GOT3 (cell line): ENCODE measurements around the gene RPL29.

ENCODE experiments used
- DNase-seq: peaks from one replicate; lab custom pipeline; 2025; ENCODE audit warnings: mixed read lengths; lab: John Stamatoyannopoulos, UW

The RPL29 gene

DNA sequence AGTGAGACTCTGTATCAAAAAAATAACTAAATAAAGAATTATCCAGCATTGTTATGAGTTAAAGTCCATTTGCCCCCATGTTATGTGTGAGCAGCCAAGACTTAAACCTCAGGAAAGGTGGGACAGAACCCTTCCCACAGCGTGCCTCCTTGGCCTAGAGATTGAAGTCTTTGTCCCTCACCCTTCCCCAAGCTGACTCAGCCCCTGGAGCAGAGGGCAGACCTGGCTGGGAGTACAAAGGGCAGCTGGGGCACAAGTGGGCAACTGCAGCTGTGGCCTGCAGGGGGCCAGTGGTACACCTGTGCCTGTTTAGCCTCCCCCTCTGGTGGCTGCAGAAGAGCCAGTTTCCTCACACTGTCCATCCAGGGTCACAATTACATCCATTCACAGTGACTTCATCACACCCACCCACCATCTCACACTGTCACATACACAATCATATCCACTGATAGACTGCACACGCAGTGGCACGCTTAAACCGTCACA is 13.3 kb downstream of the RPL29 start:
- no peak for DNase-seq

DNA sequence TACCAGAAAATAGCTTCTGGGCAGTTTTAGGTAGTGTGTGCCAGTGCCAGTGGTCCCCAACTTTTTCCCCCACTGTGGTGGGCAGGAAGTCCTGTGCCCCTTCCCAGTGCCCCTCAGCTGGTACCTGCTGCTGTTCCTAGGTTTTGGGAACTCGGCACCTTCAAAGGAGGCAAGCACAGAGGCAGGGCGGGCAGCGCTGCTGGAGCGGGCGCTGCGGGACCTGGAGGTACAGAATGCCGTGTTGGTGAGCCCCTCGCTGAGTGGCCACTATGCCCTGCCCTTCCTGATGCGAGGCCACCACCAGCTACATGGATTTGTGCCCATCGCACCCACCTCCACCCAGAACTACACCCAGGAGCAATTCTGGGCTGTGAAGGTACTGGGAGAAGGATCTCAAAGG is 15.4 kb downstream of the RPL29 start:
- no peak for DNase-seq

DNA sequence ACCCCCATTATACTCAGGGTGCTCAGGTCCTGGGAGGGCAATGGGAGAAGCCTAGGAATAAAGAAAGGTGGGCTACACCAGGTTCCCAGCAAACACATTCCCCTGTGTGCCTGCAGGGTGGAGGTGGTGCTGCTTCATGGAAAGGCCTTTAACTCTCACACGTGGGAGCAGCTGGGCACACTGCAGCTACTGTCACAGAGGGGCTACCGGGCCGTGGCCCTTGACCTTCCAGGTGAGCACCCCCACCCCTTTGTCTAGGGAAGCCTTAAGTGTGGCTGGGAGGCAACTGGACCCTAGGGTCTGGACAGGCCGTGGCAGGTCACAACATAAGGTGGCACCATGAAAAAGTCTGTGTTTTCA is 17.6 kb downstream of the RPL29 start:
- DNase-seq: no peak

DNA sequence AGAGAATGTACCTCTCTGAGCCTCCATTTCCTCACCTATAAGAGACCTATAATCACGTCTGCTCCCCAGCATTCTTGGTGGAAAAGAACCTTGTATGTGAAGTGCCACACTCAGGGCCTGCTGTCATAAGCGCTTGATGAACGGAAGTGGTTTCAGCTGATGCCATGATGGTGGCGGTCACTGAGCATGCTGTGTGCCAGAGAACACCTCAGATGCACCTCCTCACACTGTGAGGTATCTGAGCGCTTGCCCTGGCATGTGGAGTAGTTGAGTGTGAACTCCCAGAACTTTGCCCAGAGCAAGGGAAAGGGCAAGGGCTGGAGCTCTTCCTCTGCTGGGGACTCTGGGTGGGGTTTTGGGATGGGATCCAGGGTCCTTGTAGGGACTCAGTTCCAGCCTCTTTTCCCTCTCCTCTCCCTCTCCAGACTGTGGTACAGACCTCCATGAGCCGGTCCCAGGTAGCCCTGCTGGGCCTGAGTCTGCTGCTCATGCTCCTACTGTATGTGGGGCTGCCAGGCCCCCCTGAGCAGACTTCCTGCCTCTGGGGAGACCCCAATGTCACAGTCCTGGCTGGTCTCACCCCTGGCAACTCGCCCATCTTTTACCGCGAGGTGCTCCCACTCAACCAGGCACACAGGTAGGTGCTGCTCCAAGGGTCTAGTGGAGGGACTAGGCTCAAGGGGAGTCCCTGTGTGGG is 18.1 kb downstream of the RPL29 start:
- DNase-seq: no peak

DNA sequence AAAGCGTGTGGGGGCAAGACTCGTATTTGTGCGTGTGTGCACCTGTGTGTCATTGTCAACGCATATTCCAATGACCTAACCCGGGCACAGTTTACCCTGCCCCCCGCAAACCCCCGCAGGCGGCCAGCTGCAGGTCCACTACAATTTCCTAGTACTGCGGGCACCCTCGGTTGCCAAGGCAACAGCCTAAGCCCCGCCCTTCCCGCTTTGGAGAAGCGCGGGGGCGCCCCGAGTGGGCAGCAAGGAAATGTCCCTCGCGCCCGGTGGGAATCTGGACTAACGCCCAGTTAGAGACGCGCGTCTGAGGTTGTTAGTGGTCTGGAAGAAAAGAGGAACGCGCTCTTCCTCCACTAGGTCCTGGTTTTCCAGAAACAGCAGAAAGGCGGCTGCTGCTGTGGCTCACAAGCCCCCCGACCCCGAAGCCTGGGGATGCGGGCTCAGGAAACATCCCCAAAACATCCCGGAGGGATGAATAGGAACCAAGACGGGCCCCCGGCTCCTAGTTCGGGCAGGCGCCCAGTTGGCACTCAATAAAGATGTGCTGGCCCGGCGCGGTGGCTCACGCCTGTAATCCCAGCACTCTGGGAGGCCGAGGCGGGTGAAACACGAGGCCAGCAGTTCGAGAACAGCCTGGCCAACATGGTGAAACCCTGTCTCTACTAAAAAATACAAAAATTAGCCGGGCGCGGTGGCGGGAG is 19.7 kb downstream of the RPL29 start:
- no peak for DNase-seq

DNA sequence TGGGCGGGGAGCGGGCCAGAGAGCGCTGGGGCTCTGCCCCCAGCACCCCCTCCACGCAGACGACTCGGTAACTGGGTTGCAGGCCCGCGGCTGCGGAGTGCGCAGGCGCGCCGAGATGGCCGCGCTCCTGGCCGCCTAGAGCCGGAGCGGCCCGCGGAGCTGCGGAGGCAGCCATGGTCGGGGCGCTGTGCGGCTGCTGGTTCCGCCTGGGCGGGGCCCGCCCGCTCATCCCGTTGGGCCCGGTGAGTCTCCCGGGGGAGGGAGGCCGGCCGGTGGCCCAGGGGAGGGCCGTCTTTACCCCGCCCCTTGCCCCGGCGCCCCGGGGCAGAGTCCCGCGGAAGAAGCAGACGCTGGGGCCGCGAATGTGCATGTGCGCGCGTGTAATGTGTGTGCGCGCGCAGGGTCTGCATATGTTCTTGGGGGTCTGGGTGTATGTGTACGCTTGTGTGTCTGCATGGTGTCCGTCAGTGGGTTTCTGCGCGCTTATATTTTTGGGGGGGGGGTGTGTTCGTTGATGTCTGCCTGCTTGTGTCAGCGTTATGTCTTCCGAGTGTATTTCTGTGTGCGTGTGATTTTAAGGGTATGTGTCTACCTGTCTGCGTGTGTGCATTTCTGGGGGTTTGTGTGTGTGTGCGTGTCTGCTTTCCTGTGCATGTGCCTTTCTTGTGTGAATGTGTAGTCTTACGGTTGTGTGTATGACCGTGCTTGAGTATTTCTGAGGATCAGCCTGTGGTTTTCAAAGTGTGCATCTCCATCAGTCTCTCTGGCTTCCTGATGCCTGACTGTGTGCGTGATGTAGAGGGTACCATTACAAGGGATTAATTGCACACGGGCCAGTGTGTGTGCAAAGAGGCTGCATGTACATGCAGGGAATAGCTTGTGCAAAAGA is 20.5 kb downstream of the RPL29 start, which contains the start of gene ABHD14A:
ABHD14A (plus strand) TSS at position 102 of the 889 bp plus-strand sequence; CDS start at position 174, 72 bp downstream.
- DNase-seq: no peak

DNA sequence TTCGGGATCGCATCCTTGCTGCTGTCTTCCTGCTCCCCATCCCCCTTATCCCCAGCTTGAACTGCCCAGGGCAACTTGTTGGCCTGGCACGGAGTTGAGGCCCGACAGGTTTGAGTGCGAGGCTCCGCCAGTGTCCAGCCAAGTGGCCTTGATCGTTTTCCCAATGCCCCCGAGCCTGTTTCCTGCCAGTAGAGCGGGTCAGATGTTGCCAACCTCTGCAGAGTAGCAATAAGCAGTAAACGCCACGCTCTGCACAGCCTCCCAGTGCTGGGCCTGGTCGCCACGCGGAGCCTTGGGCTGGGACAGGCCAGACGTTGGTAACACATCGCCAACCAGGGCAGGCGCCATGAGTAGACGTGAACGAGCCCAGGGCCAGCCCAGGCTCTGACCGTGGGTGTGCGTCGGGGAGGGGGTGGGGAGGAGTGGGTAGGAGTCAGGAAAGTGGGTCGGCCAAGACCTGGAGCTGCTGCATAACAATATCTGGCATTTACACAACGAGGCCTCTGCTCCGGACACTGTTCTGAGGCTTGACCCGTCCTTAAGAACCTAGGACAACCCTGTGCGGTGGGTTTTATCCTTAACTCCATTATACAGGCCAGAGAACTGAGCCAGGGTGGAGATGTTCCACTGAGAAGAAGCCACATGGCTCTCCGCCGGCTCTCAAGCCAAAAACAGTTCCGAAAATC is 21.3 kb downstream of the RPL29 start:
- no peak for DNase-seq

DNA sequence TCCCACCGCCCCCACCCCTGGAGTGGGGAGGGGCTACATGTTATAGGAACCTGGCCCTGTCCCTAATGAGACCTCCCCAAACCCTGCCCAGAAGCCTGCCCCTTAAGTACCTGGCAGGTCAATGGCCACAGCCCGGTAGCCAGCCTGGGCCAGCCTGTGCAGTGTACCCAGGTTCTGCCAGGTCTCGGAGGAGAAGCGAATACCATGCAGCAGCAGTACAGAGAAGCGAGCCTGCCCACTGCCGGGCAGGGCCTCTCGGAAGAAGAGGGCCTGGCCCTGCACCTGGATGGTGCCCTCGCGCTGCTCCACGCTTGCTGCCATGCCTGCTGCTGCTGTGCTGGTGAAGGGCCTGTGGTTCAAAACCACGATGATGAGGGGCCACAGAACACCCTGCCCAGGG is 24.3 kb downstream of the RPL29 start:
- no peak for DNase-seq

DNA sequence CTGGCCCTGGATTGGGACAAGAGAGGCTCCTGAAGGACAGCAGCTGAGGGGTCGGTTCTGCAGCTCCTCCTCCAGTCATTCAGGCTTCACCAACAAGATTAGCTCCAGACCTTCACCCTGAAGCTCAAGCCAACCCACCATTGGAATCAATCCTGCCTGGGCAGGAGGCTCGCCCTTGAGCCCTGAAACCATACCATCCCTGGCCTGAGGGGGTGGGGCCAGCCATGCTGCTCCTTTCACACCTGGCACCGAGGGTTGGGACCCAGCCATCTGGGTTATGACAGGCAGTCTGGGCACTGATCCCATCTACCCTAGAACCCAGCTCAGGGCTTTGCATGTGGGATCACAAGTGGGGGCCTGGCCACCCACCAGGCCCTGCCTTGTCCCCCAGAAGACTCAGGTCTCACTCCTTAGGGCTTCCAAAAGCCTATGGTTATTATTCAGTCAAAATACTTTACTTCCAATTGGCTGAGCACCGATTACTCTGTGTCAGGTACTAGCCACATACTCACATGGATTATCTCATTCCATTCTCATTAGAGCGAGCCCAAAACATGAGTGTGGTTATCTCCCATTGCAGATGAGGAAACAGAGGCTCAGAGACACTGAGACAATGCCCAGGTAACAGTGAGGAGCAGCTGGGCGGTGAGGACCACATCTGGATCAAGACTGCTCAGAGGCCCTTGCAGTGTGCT is 24.9 kb downstream of the RPL29 start:
- no peak for DNase-seq

DNA sequence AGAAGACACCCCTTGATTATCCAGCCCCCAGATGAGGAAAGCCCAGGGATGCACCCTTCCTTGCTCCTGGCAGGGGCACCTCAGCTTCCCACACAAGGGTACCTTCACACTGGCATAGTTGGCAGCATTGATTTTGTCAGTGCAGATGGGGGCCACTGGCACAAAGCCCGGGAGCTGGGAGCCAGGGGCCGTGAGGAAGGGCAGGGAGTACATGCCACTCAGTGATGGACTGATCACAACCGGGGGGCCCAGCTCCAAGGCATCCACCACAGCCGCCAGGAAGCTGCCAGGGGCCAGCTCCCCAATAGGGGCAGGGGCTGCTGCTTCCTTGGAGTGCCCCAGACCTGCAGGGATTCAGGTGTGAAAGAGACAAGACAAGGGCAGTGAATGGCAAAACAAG is 25.9 kb downstream of the RPL29 start:
- DNase-seq: no peak

DNA sequence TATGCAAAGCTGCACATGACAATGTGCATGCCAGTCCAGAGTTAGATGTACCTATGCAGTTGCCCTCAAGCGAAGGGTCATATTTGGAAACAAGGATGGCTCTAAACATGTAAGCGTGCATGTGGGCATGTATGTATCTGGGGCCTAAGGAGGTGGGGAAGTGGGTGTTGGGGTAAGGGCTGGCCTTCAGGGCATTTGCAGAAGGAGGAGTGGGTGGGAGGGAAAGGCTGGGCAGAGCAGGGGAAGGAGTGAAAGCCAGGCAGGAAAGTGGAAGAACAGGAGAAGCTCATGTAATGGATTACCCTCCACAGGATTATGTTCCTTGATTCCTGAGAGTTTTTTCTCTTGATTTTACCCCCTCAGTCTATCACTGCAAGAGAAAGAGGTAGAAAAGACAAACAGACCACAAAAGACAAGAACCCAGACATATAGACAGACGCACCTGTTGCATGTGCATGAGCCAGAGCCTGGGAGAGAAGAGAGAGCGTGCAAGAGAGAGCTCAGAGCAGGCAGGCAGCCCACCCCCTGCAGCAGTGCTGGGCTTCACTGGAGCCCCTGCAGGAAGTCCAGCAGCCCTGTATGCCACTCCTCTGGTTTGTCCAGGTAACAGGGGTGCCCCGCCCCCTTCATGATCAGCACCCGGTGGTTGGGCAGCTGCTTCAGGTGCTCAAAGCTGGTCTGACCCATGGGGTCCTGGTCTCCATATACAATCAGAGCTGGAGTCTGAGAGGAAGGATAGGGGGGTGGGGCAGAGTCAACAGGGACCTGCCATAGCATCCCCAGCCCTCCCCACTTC is 26.6 kb downstream of the RPL29 start:
- DNase-seq: no peak

DNA sequence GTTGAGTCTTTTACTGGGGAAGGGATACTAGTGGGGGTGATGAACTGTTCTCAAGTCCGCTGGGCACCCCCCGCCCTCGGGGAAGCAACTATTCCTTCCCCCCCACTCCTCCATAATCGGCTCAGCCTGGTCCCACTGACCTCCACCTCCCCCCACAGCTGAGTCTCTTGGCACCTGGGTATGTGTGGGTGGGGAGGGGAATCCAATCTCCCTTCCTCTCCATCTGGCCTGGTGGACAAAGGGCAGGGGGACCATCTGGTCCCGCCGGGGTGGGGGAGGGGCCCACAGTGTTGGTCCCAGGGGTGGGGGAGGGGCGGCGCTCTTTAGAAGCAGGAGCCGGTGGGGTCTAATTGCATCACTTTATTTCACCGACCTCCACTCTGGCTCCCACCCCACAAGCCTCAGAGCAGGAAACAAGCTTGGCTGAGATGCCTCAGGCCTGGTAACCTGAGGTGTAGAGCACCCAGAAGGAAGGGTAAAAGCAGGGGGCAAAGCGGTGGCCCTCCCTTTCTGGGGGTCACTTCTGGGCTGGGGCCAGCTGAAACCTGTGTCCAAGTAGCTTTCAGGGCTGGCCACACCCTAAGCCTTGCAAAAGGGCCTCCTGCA is 27.4 kb downstream of the RPL29 start:
- no peak for DNase-seq

DNA sequence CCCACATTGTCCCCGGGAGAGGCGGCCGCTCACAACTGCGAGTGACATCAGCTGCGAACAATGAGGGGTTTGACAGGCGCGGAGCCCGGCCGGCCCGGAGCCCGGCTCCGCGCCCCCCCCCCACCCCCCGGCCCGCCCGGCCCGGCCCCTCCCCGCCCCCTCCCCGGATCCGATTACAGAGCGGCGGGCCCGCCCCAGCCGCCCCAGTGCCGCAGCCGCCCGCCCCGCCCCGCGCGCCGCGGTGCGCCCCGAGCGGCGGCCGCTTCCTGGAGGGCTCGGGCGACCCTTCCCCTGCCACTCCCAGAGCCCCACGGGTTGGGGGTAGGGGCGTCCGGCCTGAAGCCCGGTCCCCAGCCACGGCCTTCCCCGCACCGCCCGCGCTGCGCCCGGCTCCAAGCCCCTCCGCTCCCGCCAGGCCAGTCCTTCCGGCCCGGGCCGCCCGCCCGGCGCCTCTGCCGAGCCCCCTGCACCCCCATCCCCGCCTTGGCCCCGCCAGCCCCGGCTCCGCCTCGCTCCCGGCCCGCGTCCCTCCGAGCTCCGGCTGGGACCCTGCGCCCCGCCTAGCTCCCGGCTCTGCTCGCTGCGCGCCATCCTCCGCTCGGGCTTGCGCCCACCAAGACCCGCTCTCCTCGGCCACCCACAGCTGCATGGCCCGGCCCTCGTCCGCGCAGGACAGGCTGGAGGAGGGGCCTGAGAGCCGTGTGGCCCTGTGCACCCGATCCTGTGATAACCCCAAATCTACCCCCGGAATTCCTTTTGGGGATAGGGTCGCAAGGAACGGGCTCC is 28.1 kb downstream of the RPL29 start, which contains the start of gene PCBP4:
PCBP4 (minus strand) TSS at position 71 of the 786 bp plus-strand sequence. CDS start 6,214 bp downstream, outside the sequence.
- no peak for DNase-seq

DNA sequence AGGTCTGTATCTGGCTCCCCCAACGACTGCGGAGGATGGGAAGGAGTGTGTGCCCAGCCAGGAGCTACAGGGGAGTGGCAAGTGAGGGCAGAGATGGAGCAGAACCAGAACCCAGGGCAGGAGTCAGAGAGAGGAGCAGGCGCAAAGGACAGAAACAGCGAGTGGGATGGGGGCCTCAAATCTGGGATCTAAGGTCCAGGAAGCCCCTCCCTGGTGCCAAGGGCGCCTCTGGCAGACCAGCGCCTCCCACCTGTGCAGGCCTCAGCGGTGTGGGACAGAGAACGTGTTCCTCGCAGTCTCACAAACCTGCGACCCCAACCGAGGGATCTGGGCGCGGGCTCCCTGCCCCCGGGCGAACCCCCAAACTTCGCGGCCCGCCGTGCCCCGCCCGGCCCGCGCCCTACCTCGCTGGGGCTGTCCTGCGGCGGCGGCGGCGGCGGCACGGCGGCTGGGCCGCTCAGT is 28.7 kb downstream of the RPL29 start:
- DNase-seq: no peak

DNA sequence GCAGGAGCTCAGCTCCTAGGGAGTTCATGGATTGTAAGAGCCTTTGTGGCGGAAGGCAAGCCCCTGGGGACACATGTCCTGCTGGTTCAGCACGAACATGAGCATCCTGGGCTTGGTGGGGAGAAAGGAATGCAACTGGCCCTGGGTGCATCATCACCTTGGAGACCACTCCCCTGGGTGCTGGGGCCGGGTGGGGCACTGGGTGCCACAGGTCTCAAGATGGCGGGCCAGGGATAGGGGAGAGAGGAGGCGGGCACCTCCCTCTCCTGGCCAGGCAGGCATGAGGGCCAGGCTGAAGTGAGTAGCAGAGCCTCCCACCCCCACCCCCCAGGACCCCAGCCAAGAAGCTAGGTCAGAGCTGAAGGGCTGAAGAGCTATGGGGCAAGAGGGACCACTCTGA is 29.2 kb downstream of the RPL29 start:
- DNase-seq: no peak

DNA sequence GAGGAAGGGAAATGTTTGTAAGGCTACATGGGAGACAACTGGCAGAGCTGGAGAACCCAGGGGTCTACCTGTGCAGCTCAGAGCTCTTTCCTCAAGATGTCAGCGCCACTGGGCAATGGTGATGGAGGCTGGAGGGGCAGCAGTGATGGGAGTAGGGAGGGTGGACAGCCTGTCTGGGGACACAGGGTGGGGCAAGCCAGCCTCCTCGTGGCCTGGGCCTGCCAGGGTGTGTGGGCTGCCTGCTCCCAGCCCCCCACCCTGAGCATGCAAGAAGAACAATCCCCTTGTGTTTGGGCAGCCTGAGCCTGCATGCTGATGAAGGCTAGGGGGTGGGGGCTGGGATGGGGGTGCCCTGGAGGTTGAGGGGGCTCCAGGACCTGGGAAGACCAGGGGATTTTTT is 29.7 kb downstream of the RPL29 start:
- no peak for DNase-seq

DNA sequence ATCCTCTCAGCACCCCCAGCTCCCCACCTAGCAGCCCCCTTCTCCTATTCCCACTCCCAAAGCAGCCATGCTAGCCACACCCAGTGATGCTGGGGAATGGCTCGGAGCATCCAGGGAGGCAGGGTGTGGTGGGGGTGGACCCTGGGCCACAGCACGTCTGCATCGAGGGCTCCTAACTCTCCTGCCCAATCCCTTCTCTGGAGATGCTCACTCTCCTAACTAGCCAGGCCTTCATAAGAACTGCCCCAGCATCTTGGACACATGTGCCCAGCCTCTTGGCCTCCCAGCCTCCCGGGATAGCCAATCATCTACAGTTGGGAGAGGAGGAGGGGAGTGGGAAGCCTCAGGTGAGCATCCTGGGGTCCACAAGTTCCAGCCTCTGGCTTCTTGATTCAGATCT is 31.2 kb downstream of the RPL29 start:
- DNase-seq: no peak

DNA sequence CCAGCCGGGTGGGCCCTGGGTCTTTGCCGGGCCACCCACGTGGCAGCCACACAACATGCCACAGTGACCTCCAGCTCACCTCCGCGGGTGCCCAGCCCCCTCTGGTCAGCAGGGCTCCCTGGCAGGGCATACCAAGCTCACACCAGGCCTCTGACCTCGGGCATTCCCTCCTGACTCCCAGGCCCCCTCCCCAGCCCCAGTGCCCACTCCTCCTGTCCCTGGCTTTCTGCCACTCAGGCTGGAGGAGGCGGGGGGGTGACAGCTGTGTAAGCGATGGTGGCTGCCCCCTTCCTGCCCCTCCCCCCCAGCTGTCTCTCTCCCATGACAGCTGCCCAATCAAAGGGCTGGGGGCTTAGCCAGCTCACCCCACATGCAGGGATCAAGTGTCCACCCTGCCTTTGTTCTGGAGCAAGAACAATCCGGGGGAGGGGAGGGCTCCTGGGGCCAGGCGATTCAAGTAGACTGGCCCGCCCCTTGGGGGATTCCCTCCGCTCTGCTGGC is 31.7 kb downstream of the RPL29 start:
- DNase-seq: no peak
